Glutamatergic neuron (in vitro differentiated cells): ENCODE results near the gene FOXN1. TPM values are rescaled to one million over a fixed set of nuclear protein-coding genes. Genes with fewer than 3 reads are reported as not detected.
"Not testable (repeated sequence)": the region's sequence is repeated elsewhere in the genome, so short reads cannot be mapped to it uniquely, and the experiment has no call there.

Experiments
- DNase-seq: peaks from one replicate; pipeline ENCODE4 v3.0.0; 2022
- H3K27ac Mint-ChIP-seq: one replicate; pipeline ENCODE4 v1.8.0; 2020; ENCODE audit warnings: mild to moderate bottlenecking, mixed read lengths, inconsistent platforms; ENCODE audit not compliant: unreplicated experiment
- H3K27me3 Mint-ChIP-seq: one replicate; pipeline ENCODE4 v1.8.0; 2020; ENCODE audit warnings: mild to moderate bottlenecking, moderate library complexity, mixed read lengths, inconsistent platforms; ENCODE audit not compliant: unreplicated experiment
- H3K36me3 Mint-ChIP-seq: one replicate; pipeline ENCODE4 v1.8.0; 2020; ENCODE audit warnings: mild to moderate bottlenecking, mixed read lengths, inconsistent platforms; ENCODE audit not compliant: unreplicated experiment
- H3K4me1 Mint-ChIP-seq: one replicate; pipeline ENCODE4 v1.8.0; 2020; ENCODE audit warnings: mild to moderate bottlenecking, low read depth, mixed read lengths, inconsistent platforms; ENCODE audit not compliant: unreplicated experiment
- H3K4me3 Mint-ChIP-seq: one replicate; pipeline ENCODE4 v1.8.0; 2020; ENCODE audit warnings: mild to moderate bottlenecking, mixed read lengths, inconsistent platforms; ENCODE audit not compliant: unreplicated experiment
- H3K9me3 Mint-ChIP-seq: one replicate; pipeline ENCODE4 v1.8.0; 2020; ENCODE audit warnings: mild to moderate bottlenecking, moderate library complexity, mixed read lengths, inconsistent platforms; ENCODE audit not compliant: unreplicated experiment
- long read RNA-seq: library from polyadenylated mRNA; unstranded; transcript quantifications from one replicate; pipeline ENCODE4 v2.0.0, GENCODE V29; 2020; ENCODE audit not compliant: unreplicated experiment
- total RNA-seq: library from RNA; stranded (reverse); fragmentation: NEBNext Ultra II Directional; extraction: Animal tissue kit (Norgen Biotek cat#: 25700); gene quantifications from one replicate; pipeline ENCODE4 v1.2.1, GENCODE V29; 2021; ENCODE audit not compliant: unreplicated experiment
- TF ChIP-seq, protein P1 (sequence below): fragments of 200-600 bp; sonication (generic); IDR thresholded peaks from one replicate; pipeline ENCODE4 v1.5.0; 2021; ENCODE audit not compliant: partially characterized antibody, unreplicated experiment

FOXN1 gene, protein sequence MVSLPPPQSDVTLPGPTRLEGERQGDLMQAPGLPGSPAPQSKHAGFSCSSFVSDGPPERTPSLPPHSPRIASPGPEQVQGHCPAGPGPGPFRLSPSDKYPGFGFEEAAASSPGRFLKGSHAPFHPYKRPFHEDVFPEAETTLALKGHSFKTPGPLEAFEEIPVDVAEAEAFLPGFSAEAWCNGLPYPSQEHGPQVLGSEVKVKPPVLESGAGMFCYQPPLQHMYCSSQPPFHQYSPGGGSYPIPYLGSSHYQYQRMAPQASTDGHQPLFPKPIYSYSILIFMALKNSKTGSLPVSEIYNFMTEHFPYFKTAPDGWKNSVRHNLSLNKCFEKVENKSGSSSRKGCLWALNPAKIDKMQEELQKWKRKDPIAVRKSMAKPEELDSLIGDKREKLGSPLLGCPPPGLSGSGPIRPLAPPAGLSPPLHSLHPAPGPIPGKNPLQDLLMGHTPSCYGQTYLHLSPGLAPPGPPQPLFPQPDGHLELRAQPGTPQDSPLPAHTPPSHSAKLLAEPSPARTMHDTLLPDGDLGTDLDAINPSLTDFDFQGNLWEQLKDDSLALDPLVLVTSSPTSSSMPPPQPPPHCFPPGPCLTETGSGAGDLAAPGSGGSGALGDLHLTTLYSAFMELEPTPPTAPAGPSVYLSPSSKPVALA
- not detected for total RNA-seq
- long read RNA-seq: 0 reads

DNA sequence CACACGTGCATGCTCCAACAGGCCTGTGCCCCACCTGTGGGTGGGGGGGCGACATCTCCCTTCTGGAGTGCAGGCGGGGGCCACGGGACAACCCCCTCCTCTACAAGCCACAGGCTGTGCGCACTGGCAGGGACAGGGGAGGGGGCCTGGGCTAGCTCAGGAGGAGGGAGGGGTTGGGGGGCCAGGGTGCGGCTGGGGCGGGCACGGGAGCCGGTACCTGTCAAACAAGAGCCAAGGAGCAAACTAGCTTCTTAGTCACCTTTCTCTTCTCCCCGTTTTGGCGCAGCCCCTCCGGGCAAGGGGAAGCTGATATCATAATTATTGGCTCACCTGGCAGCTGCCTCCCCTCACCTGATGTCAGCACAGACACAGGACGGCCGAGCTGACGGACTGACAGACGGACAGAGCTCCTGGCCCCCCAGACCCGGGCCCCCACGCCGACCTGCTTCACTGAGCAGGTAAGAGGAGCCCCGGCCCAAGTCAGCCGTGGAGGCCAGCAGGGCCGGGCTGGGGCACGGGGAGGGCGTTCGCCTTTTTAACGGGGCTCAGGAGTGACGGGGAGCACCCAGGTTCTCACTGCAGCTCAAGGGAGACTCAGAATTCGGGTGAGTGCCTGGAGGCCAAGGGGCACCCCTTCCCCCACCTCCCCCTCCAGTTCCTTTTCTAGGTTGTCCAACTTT is at the start of gene FOXN1:
Gene FOXN1, plus strand, starts transcription at position 363 of the 680 bp plus-strand sequence. CDS start 17,622 bp downstream, outside the sequence.
- Mint-ChIP-seq H3K4me3 (peak within 1 kb of the TSS; percentile 32), H3K36me3 (peaks cover 5% of the 10 kb centered on the region), H3K27ac (no peak within 1 kb of the TSS), H3K4me1 (peaks cover 27% of the 10 kb centered on the region), H3K9me3 (peaks cover 2% of the 10 kb centered on the region), H3K27me3 (peaks cover 8% of the 10 kb centered on the region)
- no peak for DNase-seq
- TF ChIP-seq, protein P1, sequence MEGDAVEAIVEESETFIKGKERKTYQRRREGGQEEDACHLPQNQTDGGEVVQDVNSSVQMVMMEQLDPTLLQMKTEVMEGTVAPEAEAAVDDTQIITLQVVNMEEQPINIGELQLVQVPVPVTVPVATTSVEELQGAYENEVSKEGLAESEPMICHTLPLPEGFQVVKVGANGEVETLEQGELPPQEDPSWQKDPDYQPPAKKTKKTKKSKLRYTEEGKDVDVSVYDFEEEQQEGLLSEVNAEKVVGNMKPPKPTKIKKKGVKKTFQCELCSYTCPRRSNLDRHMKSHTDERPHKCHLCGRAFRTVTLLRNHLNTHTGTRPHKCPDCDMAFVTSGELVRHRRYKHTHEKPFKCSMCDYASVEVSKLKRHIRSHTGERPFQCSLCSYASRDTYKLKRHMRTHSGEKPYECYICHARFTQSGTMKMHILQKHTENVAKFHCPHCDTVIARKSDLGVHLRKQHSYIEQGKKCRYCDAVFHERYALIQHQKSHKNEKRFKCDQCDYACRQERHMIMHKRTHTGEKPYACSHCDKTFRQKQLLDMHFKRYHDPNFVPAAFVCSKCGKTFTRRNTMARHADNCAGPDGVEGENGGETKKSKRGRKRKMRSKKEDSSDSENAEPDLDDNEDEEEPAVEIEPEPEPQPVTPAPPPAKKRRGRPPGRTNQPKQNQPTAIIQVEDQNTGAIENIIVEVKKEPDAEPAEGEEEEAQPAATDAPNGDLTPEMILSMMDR: no peak

DNA sequence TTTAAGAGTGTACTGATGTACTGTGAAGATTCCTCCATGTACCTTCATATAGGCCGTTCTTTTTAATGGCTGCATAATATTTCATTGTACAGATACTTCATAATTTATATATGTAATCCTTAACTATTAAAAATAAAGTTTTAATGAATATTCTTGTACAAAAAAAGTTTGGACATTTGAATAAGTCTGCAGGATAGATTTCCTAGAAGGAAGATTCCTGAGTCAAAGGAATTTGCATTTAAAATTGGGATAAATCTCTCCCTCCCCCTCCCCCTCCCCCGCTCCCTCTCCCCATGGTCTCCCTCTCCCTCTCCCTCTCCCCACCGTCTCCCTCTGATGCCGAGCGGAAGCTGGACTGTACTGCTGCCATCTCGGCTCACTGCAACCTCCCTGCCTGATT is 48.3 kb upstream of the FOXN1 start:
- no peak overlapping the region for H3K27ac Mint-ChIP-seq
- TF ChIP-seq, protein P1: no peak
- no peak for DNase-seq
- H3K27me3 Mint-ChIP-seq: peaks cover 2% of the 10 kb centered on the region
- H3K4me3 Mint-ChIP-seq: no peak overlapping the region
- H3K36me3 Mint-ChIP-seq: peaks cover 2% of the 10 kb centered on the region
- no peaks in the 10 kb centered on the region for H3K4me1 Mint-ChIP-seq
- H3K9me3 Mint-ChIP-seq: peaks cover 5% of the 10 kb centered on the region

DNA sequence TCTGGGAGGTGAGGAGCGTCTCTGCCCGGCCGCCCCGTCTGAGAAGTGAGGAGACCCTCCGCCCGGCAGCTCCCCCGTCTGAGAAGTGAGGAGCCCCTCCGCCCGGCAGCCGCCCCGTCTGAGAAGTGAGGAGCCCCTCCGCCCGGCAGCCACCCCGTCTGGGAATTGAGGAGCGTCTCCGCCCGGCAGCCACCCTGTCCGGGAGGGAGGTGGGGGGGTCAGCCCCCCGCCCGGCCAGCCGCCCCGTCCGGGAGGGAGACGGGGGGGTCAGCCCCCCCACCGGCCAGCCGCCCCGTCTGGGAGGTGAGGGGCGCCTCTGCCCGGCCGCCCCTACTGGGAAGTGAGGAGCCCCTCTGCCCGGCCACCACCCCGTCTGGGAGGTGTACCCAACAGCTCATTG is 47.3 kb upstream of the FOXN1 start:
- H3K9me3 Mint-ChIP-seq, H3K4me1 Mint-ChIP-seq, H3K27ac Mint-ChIP-seq, DNase-seq, H3K27me3 Mint-ChIP-seq, H3K36me3 Mint-ChIP-seq, H3K4me3 Mint-ChIP-seq: not testable (repeated sequence)

DNA sequence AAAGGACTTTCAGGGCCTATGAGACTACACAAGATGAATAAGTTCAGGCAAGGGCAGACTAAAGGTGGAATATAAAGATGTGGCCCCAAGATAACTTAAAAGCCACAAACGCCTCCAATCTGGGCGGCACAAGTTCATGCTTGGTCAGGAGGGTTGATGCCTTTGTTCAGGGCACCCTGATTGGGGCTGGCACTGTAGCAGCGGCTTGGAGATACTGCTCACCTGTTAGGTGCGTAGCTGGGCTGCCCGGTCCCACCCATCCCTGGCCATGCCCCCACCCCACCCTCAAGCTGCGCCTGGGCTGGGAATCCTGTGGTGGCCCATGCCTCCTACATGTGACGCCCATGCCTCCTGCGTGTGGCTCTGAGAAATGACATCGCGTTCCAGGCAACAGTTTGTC is 45.2 kb upstream of the FOXN1 start:
- Mint-ChIP-seq H3K27ac (no peak overlapping the region), H3K4me1 (peaks cover 4% of the 10 kb centered on the region), H3K4me3 (no peak overlapping the region), H3K36me3 (no peaks in the 10 kb centered on the region), H3K9me3 (peaks cover 5% of the 10 kb centered on the region), H3K27me3 (peaks cover 2% of the 10 kb centered on the region)
- DNase-seq: no peak
- TF ChIP-seq, protein P1: no peak

DNA sequence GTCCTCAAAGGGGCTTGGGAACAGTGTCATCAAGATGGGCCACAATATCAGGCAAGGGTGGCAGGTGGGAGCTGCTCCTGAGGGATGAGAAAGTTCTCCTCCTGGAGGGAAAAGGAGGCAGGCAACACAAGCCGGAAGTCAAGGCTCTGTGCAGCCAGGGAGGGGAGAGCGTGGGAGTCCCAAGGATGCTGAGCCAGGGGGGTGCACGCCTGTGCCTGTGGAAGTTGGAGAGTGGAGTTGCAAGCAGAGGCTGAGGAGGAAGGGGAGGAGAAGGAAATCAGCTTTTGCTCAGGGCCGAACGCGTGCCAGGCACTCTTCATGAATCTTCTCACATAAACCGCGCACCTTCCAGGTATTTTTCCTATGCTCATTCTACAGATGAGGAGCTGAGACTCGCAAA is 40.1 kb upstream of the FOXN1 start:
- H3K9me3 Mint-ChIP-seq: no peaks in the 10 kb centered on the region
- H3K27me3 Mint-ChIP-seq: peaks cover 4% of the 10 kb centered on the region
- H3K27ac Mint-ChIP-seq: no peak overlapping the region
- TF ChIP-seq, protein P1: no peak
- H3K4me1 Mint-ChIP-seq: peaks cover 7% of the 10 kb centered on the region
- no peak overlapping the region for H3K4me3 Mint-ChIP-seq
- no peak for DNase-seq
- H3K36me3 Mint-ChIP-seq: no peaks in the 10 kb centered on the region
